ENCODE data around the gene GRIP1.

GRIP1 gene

GRCh38 chr12:66676241-66676640 is 2.6 kb downstream of the GRIP1 start:
- no peak for FAIRE-seq
- TF ChIP-seq, protein P1, sequence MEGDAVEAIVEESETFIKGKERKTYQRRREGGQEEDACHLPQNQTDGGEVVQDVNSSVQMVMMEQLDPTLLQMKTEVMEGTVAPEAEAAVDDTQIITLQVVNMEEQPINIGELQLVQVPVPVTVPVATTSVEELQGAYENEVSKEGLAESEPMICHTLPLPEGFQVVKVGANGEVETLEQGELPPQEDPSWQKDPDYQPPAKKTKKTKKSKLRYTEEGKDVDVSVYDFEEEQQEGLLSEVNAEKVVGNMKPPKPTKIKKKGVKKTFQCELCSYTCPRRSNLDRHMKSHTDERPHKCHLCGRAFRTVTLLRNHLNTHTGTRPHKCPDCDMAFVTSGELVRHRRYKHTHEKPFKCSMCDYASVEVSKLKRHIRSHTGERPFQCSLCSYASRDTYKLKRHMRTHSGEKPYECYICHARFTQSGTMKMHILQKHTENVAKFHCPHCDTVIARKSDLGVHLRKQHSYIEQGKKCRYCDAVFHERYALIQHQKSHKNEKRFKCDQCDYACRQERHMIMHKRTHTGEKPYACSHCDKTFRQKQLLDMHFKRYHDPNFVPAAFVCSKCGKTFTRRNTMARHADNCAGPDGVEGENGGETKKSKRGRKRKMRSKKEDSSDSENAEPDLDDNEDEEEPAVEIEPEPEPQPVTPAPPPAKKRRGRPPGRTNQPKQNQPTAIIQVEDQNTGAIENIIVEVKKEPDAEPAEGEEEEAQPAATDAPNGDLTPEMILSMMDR (IDR thresholded peaks at IDR 0.05; ENCODE audit: insufficient read depth, missing control alignments): no peak
- DNase-seq (ENCODE audit: insufficient read length, low spot score): no peak

- no peak for FAIRE-seq
- TF ChIP-seq, protein P1 (IDR thresholded peaks at IDR 0.05; ENCODE audit: insufficient read depth, missing control alignments): no peak
- DNase-seq (ENCODE audit: insufficient read length, low spot score): no peak
These were observed 4.3 kb downstream of the GRIP1 start for GRCh38 chr12:66674495-66675122.

GRCh38 chr12:66669541-66669940 is 9.3 kb downstream of the GRIP1 start:
- no peak for DNase-seq (ENCODE audit: insufficient read length, low spot score)
- TF ChIP-seq, protein P1 (IDR thresholded peaks at IDR 0.05; ENCODE audit: insufficient read depth, missing control alignments): no peak
- FAIRE-seq: no peak

DNA sequence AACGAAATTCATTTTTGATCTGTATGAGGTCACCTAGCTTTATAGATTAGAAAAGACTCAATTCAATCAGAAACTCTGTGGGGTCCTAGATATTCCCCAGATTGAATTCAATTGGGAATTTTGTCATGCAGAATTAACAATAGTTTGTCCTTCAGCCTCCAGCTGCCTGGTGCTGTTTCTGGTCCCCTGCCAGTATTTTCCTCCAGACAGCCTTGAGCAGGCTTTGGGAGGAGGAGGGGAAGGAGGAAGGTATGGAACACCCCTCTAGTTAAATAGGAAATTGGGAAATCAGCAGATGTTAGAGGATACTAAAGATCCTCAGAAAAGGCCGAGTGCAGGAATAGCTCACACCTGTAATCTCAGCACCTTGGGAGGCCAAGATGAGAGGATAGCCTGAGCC is 10.6 kb downstream of the GRIP1 start:
- DNase-seq (ENCODE audit: insufficient read length, low spot score) (no peak), FAIRE-seq (no peak)
- TF ChIP-seq, protein P1 (IDR thresholded peaks at IDR 0.05; ENCODE audit: insufficient read depth, missing control alignments): no peak

DNA sequence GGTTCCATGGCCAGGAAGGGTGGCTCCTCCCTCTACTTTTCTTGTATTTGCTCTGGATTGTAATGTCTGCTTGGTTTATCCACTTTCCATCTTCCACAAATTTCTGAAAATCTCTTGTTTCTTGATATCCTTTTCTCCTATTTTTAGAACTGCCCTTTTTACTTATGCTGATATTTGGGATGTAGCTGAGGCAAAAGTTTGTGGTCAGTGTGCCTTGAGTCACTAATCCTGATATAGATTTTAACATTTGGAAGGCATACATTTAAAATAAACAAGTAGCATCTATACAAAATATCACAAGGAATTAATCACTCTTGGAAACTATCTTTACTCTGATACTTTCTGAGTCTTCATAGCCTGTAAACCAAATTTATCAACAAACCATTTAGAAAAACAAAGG is 11.0 kb downstream of the GRIP1 start:
- DNase-seq (ENCODE audit: insufficient read length, low spot score) (no peak), FAIRE-seq (no peak)
- TF ChIP-seq, protein P1 (IDR thresholded peaks at IDR 0.05; ENCODE audit: insufficient read depth, missing control alignments): no peak

DNA sequence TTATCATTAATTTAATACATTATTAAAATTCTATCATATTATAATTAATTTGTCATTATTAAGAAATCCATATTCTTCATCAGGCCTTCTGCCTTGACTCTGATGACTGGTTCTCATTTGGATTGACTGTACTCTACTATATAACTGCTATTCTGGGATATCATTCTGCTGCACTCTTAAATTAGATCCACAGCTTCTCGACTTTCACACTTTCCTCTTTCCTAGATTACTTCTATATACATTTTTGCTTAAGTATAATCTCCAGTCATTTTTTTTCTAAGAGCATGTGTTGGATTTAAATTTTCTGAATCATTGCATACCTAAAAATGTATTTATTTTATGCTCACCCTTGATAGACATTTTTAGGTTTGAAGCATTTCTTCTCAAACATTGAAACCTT is 12.4 kb downstream of the GRIP1 start:
- FAIRE-seq (no peak), DNase-seq (ENCODE audit: insufficient read length, low spot score) (no peak)
- TF ChIP-seq, protein P1 (IDR thresholded peaks at IDR 0.05; ENCODE audit: insufficient read depth, missing control alignments): no peak

GRCh38 chr12:66665435-66665985 is 13.4 kb downstream of the GRIP1 start:
- no peak for DNase-seq (ENCODE audit: insufficient read length, low spot score)
- TF ChIP-seq, protein P1 (IDR thresholded peaks at IDR 0.05; ENCODE audit: insufficient read depth, missing control alignments): no peak
- no peak for FAIRE-seq

Data from D721Med (cell line).